ENCODE measurements around the gene CRLF1.
A peak's percentile ranks its signal among the peaks of the same experiment; 100 is the strongest.

CRLF1 gene

DNA sequence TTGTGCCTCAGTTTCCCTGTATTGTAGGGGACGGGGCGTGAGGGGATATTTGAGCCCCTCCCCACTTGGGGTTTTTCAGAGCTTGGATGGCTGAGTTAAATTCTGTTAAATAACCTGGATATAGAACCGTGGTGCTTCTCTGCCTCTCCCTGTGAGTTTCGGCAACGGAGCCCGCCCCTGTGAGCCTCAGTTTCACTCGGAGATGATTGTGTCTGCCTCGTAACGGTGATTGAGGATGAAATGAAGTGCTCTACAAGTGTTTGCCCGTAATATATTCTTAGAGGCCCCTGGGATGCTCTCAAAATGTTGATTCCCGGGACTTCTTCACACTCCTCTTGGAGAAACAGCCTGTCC, 48.4 kb downstream of the CRLF1 start:
- Histone ChIP-seq H3K36me3 (ENCODE audit: control insufficient read depth in 2 of 2, insufficient read depth in 1 of 2, low read length in 2 of 2) (peaks cover under 1 to 20% of the 10 kb centered on the region in 2 experiments; a peak in 2 of 3 replicates), H3K4me1 (ENCODE audit: control insufficient read depth, insufficient read depth, low read length) (no peaks in the 10 kb centered on the region), H3K4me3 (ENCODE audit: low read depth, low read length) (peak overlapping the region; percentile 81), H3K27ac (ENCODE audit: extremely low read depth, low read depth, low read length) (peak overlapping the region; percentile 51; the same call in 1 of the 2 replicates), H3K9me3 (ENCODE audit: control insufficient read depth, insufficient read depth, low read depth, low read length) (no peaks in the 10 kb centered on the region)
- no peak for TF ChIP-seq RBAK (tag by site-specific recombination; IDR thresholded peaks at IDR 0.05)
- TF ChIP-seq, protein P1, sequence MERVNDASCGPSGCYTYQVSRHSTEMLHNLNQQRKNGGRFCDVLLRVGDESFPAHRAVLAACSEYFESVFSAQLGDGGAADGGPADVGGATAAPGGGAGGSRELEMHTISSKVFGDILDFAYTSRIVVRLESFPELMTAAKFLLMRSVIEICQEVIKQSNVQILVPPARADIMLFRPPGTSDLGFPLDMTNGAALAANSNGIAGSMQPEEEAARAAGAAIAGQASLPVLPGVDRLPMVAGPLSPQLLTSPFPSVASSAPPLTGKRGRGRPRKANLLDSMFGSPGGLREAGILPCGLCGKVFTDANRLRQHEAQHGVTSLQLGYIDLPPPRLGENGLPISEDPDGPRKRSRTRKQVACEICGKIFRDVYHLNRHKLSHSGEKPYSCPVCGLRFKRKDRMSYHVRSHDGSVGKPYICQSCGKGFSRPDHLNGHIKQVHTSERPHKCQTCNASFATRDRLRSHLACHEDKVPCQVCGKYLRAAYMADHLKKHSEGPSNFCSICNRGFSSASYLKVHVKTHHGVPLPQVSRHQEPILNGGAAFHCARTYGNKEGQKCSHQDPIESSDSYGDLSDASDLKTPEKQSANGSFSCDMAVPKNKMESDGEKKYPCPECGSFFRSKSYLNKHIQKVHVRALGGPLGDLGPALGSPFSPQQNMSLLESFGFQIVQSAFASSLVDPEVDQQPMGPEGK (tag by site-specific recombination; IDR thresholded peaks at IDR 0.05), result no peak
- POLR2A ChIA-PET, result interaction anchor here (0.6 to 4.9 kb wide), 12 partner anchors 8 to 133 kb away, joined by 3 to 62 read pairs (median 6); partner anchors contain the start of genes ELL, REX1BD and UBA52
- CTCF ChIA-PET, result interaction anchor here (0.6 to 2.2 kb wide), 3 partner anchors 18 to 96 kb away, joined by 3 to 9 read pairs (median 3); no protein-coding TSS in a partner anchor

DNA sequence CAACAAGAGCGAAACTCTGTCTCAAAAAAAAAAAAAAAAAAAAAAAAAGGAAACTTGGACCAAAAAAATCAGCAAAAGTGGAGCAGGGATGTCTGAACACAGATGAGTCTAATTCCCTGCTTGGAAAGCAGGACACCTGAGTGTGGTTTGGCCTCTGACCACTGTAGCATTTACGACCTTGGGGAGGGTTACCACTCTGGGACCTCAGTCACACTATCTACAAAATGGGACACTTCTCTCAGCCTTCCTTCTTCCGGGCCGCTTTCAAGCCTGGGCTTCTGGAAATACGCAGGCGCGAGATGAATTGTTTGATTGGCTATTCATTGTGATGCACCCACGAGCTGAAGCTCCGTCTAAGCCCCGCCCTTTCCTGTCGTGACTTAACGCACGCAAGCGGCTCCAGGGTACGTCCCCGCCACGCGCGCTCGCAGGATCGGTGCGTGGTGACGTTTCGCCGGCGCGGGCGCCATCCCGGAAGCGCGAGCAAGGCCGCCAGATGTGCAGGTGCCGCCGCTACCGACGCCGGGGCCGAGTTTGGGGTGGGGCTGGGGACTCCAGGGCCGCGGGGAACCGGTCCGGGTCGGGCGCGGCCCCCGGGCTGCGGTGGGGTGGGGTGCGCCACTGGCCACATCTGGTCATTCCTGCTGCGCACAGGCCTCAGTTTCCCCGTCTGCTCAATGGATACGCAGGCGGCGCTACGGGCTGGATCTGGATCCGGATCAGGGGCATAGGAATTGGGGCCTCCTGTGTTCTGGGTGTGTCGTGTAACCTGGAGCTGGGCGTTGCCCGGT, 49.0 kb downstream of the CRLF1 start, which contains the start of gene KXD1:
KXD1 (plus strand) TSS at position 460 of the 791 bp plus-strand sequence. CDS start 4,187 bp downstream, outside the sequence.
- POLR2A ChIA-PET, result interaction anchor here (0.5 to 4.9 kb wide), 18 partner anchors 10 to 623 kb away, joined by 3 to 62 read pairs (median 5); partner anchors contain the start of genes ELL, REX1BD and UBA52
- Histone ChIP-seq H3K4me3 (ENCODE audit: low read depth, low read length) (peak within 1 kb of the TSS; percentile 81), H3K4me1 (ENCODE audit: control insufficient read depth, insufficient read depth, low read length) (no peaks in the 10 kb centered on the region), H3K27ac (ENCODE audit: extremely low read depth, low read depth, low read length) (peak within 1 kb of the TSS; percentile 51; the same call in 1 of the 2 replicates), H3K9me3 (ENCODE audit: control insufficient read depth, insufficient read depth, low read depth, low read length) (no peaks in the 10 kb centered on the region), H3K36me3 (ENCODE audit: control insufficient read depth in 2 of 2, insufficient read depth in 1 of 2, low read length in 2 of 2) (peaks cover 0 to 15% of the 10 kb centered on the region in 2 experiments; a peak in 2 of 3 replicates)
- CTCF ChIA-PET, result interaction anchor here (0.6 to 2.2 kb wide), 3 partner anchors 51 to 96 kb away, joined by 3 to 9 read pairs (median 4); no protein-coding TSS in a partner anchor
- TF ChIP-seq ZEB2 (tag by site-specific recombination; IDR thresholded peaks at IDR 0.05) (peak; percentile 80), ZNF548 (tag by site-specific recombination; IDR thresholded peaks at IDR 0.05) (no peak), SP7 (tag by site-specific recombination; IDR thresholded peaks at IDR 0.05) (peak; percentile 79), ZNF629 (tag by site-specific recombination; IDR thresholded peaks at IDR 0.05) (peak; percentile 66), SCRT2 (tag by site-specific recombination; IDR thresholded peaks at IDR 0.05) (no peak), ZNF394 (tag by site-specific recombination; IDR thresholded peaks at IDR 0.05; ENCODE audit: borderline replicate concordance) (0 out of 2 replicates have a peak, but pooled peaks have one; percentile 32), ZXDB (tag by site-specific recombination; IDR thresholded peaks at IDR 0.05) (peak; percentile 77), ZNF19 (tag by site-specific recombination; IDR thresholded peaks at IDR 0.05; ENCODE audit: low read depth) (no peak), ZNF843 (tag by site-specific recombination; IDR thresholded peaks at IDR 0.05) (no peak), ZSCAN30 (tag by site-specific recombination; IDR thresholded peaks at IDR 0.05) (peak; percentile 92), ZNF654 (tag by site-specific recombination; IDR thresholded peaks at IDR 0.05; ENCODE audit: low read depth) (no peak), EGR2 (tag by site-specific recombination; IDR thresholded peaks at IDR 0.05; ENCODE audit: low read depth) (no peak)
- TF ChIP-seq, protein P2, sequence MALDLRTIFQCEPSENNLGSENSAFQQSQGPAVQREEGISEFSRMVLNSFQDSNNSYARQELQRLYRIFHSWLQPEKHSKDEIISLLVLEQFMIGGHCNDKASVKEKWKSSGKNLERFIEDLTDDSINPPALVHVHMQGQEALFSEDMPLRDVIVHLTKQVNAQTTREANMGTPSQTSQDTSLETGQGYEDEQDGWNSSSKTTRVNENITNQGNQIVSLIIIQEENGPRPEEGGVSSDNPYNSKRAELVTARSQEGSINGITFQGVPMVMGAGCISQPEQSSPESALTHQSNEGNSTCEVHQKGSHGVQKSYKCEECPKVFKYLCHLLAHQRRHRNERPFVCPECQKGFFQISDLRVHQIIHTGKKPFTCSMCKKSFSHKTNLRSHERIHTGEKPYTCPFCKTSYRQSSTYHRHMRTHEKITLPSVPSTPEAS (tag by site-specific recombination; IDR thresholded peaks at IDR 0.05), result peak; percentile 34; the same call in 1 of the 2 replicates
- TF ChIP-seq, protein P3, sequence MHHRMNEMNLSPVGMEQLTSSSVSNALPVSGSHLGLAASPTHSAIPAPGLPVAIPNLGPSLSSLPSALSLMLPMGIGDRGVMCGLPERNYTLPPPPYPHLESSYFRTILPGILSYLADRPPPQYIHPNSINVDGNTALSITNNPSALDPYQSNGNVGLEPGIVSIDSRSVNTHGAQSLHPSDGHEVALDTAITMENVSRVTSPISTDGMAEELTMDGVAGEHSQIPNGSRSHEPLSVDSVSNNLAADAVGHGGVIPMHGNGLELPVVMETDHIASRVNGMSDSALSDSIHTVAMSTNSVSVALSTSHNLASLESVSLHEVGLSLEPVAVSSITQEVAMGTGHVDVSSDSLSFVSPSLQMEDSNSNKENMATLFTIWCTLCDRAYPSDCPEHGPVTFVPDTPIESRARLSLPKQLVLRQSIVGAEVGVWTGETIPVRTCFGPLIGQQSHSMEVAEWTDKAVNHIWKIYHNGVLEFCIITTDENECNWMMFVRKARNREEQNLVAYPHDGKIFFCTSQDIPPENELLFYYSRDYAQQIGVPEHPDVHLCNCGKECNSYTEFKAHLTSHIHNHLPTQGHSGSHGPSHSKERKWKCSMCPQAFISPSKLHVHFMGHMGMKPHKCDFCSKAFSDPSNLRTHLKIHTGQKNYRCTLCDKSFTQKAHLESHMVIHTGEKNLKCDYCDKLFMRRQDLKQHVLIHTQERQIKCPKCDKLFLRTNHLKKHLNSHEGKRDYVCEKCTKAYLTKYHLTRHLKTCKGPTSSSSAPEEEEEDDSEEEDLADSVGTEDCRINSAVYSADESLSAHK (tag by site-specific recombination; IDR thresholded peaks at IDR 0.05), result no peak
- TF ChIP-seq, protein P4, sequence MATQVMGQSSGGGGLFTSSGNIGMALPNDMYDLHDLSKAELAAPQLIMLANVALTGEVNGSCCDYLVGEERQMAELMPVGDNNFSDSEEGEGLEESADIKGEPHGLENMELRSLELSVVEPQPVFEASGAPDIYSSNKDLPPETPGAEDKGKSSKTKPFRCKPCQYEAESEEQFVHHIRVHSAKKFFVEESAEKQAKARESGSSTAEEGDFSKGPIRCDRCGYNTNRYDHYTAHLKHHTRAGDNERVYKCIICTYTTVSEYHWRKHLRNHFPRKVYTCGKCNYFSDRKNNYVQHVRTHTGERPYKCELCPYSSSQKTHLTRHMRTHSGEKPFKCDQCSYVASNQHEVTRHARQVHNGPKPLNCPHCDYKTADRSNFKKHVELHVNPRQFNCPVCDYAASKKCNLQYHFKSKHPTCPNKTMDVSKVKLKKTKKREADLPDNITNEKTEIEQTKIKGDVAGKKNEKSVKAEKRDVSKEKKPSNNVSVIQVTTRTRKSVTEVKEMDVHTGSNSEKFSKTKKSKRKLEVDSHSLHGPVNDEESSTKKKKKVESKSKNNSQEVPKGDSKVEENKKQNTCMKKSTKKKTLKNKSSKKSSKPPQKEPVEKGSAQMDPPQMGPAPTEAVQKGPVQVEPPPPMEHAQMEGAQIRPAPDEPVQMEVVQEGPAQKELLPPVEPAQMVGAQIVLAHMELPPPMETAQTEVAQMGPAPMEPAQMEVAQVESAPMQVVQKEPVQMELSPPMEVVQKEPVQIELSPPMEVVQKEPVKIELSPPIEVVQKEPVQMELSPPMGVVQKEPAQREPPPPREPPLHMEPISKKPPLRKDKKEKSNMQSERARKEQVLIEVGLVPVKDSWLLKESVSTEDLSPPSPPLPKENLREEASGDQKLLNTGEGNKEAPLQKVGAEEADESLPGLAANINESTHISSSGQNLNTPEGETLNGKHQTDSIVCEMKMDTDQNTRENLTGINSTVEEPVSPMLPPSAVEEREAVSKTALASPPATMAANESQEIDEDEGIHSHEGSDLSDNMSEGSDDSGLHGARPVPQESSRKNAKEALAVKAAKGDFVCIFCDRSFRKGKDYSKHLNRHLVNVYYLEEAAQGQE (tag by site-specific recombination; IDR thresholded peaks at IDR 0.05), result no peak
- TF ChIP-seq, protein P5, sequence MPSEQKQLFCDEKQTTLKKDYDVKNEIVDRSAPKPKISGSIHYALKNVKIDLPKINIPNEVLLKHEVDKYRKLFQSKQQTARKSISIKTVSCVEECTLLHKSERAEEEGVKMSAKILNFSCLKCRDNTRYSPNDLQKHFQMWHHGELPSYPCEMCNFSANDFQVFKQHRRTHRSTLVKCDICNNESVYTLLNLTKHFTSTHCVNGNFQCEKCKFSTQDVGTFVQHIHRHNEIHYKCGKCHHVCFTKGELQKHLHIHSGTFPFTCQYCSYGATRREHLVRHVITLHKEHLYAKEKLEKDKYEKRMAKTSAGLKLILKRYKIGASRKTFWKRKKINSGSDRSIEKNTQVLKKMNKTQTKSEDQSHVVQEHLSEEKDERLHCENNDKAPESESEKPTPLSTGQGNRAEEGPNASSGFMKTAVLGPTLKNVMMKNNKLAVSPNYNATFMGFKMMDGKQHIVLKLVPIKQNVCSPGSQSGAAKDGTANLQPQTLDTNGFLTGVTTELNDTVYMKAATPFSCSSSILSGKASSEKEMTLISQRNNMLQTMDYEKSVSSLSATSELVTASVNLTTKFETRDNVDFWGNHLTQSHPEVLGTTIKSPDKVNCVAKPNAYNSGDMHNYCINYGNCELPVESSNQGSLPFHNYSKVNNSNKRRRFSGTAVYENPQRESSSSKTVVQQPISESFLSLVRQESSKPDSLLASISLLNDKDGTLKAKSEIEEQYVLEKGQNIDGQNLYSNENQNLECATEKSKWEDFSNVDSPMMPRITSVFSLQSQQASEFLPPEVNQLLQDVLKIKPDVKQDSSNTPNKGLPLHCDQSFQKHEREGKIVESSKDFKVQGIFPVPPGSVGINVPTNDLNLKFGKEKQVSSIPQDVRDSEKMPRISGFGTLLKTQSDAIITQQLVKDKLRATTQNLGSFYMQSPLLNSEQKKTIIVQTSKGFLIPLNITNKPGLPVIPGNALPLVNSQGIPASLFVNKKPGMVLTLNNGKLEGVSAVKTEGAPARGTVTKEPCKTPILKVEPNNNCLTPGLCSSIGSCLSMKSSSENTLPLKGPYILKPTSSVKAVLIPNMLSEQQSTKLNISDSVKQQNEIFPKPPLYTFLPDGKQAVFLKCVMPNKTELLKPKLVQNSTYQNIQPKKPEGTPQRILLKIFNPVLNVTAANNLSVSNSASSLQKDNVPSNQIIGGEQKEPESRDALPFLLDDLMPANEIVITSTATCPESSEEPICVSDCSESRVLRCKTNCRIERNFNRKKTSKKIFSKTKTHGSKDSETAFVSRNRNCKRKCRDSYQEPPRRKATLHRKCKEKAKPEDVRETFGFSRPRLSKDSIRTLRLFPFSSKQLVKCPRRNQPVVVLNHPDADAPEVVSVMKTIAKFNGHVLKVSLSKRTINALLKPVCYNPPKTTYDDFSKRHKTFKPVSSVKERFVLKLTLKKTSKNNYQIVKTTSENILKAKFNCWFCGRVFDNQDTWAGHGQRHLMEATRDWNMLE (tag by site-specific recombination; conservative IDR thresholded peaks at IDR 0.05; ENCODE audit: low read depth), result no peak; the same call in 1 of the 2 replicates
